ENCODE results near the gene RAB31. TPM values are rescaled to one million over a fixed set of nuclear protein-coding genes. Genes with fewer than 3 reads are reported as not detected.

Gene RAB31
- total RNA-seq, 4 donors from 2014 or later, result 3.2 to 7.1 (median 4.4) TPM

DNA sequence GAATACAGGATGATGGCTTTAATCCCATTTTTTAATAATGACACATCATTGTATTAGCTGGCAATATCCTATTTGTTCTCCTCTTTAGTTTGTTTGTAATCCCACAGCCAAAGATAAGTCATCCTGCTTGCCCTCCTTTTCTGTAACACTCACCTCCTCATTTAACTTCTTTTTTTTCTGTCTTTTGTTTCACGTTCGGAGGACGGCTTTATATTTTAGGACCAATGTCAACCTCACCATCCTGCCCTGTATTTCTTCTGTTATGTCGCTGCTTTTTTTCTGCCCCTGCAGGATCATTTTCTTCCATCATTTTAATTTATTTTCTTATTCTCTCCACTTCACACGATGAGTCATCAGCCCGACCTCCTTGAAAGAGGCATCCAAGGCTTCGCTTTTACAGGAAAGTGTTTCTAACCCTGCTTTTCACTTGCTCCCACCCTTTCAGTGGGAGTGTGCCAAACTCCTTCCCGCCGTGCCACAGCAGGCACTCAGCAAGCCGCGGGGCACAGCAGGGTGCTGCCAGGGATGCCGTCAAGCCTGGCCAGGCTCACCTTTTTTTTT, 11.4 kb downstream of the RAB31 start:
- Histone ChIP-seq H3K27ac (no peak overlapping the region), H3K36me3 (no peaks in the 10 kb centered on the region), H3K4me1 (no peaks in the 10 kb centered on the region), H3K27me3 (no peaks in the 10 kb centered on the region), H3K9me3 (no peaks in the 10 kb centered on the region), H3K4me3 (no peak overlapping the region)
- no peak for DNase-seq
- TF ChIP-seq POLR2A (IDR thresholded peaks at IDR 0.05) (no peak), CTCF (IDR thresholded peaks at IDR 0.05 in 4 of 5, conservative IDR thresholded peaks at IDR 0.05 in 1 of 5) (no peak)
- intact Hi-C loops (cut with DNase I; ENCODE audit: low total_unique reads), result no loop called here
- no peak for ATAC-seq
- in situ Hi-C loops (cut with MboI; ENCODE audit: low sequenced_read_pairs in 4 of 4), result no loop called here

DNA sequence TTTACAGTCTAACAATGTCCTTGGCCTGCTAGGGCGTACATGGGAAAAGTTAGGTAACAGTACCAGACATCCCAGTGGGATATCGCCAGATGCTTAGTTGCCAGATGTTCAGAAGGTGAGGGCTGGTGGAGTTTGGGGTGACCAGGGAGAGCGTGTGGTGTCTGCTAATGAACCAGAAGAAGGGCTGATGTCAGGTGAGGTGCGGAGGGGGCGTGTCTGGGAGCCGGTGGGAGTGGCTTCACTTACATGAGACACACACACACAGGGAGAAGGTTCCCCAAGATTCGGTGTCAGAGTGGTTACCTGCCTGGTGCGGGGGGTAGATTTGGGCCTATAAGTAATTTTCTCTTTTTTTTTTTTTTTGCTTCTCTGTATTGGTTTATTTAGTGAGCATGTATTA, 12.2 kb downstream of the RAB31 start:
- in situ Hi-C loops (cut with MboI; ENCODE audit: low sequenced_read_pairs in 4 of 4), result no loop called here
- H3K27me3 ChIP-seq, result no peaks in the 10 kb centered on the region
- no peak overlapping the region for H3K4me3 ChIP-seq
- H3K36me3 ChIP-seq, result no peaks in the 10 kb centered on the region
- DNase-seq (no peak), ATAC-seq (no peak)
- no peaks in the 10 kb centered on the region for H3K4me1 ChIP-seq
- TF ChIP-seq POLR2A (IDR thresholded peaks at IDR 0.05) (no peak), CTCF (IDR thresholded peaks at IDR 0.05 in 4 of 5, conservative IDR thresholded peaks at IDR 0.05 in 1 of 5) (no peak)
- no peaks in the 10 kb centered on the region for H3K9me3 ChIP-seq
- intact Hi-C loops (cut with DNase I; ENCODE audit: low total_unique reads), result no loop called here
- H3K27ac ChIP-seq, result no peak overlapping the region

GRCh38 chr18:9721893-9722550, 13.9 kb downstream of the RAB31 start:
- in situ Hi-C loops (cut with MboI; ENCODE audit: low sequenced_read_pairs in 4 of 4), result no loop called here
- Histone ChIP-seq H3K27me3 (no peaks in the 10 kb centered on the region), H3K4me1 (no peaks in the 10 kb centered on the region), H3K36me3 (no peaks in the 10 kb centered on the region), H3K27ac (no peak overlapping the region), H3K9me3 (no peaks in the 10 kb centered on the region), H3K4me3 (no peak overlapping the region)
- no peak for TF ChIP-seq POLR2A (IDR thresholded peaks at IDR 0.05)
- TF ChIP-seq CTCF (IDR thresholded peaks at IDR 0.05 in 4 of 5, conservative IDR thresholded peaks at IDR 0.05 in 1 of 5), result no peak
- no peak for ATAC-seq
- intact Hi-C loops (cut with DNase I; ENCODE audit: low total_unique reads), result no loop called here
- no peak for DNase-seq

DNA sequence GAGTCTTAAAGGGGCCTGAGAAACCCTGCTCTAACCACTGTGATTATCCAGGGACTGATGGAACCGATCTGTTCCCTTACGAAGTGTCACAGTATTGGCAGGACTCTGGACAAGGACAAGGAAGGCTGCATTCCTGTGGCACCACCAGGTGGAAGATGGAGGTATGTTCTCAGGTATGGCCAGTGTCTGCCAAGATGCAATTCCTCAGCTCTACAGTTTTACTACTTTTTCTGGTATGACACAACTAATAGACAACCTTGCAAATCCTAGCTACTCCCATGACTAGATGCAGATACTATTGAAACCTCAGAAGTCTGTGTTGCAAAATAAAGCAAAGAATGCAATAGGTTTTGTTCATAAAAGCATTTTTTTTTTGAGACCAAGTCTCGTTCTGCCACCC, 14.6 kb downstream of the RAB31 start:
- Histone ChIP-seq H3K36me3 (no peaks in the 10 kb centered on the region), H3K9me3 (no peaks in the 10 kb centered on the region), H3K27me3 (no peaks in the 10 kb centered on the region), H3K27ac (no peak overlapping the region), H3K4me1 (no peaks in the 10 kb centered on the region), H3K4me3 (no peak overlapping the region)
- DNase-seq (no peak), ATAC-seq (no peak)
- TF ChIP-seq POLR2A (IDR thresholded peaks at IDR 0.05), result no peak
- TF ChIP-seq CTCF (IDR thresholded peaks at IDR 0.05 in 4 of 5, conservative IDR thresholded peaks at IDR 0.05 in 1 of 5), result no peak
- in situ Hi-C loops (cut with MboI; ENCODE audit: low sequenced_read_pairs in 4 of 4) (no loop called here), intact Hi-C loops (cut with DNase I; ENCODE audit: low total_unique reads) (no loop called here)

Data from gastrocnemius medialis (tissue), 4 donors.